Eye (tissue), 1 donor: Measurements from ENCODE around the gene SLFN5.
"Not testable (repeated sequence)": the region's sequence is repeated elsewhere in the genome, so short reads cannot be mapped to it uniquely, and the experiment has no call there.

Experiments
- DNase-seq: peaks from one replicate; pipeline ENCODE4 v3.0.0-alpha.2; 2015

The SLFN5 gene

DNA sequence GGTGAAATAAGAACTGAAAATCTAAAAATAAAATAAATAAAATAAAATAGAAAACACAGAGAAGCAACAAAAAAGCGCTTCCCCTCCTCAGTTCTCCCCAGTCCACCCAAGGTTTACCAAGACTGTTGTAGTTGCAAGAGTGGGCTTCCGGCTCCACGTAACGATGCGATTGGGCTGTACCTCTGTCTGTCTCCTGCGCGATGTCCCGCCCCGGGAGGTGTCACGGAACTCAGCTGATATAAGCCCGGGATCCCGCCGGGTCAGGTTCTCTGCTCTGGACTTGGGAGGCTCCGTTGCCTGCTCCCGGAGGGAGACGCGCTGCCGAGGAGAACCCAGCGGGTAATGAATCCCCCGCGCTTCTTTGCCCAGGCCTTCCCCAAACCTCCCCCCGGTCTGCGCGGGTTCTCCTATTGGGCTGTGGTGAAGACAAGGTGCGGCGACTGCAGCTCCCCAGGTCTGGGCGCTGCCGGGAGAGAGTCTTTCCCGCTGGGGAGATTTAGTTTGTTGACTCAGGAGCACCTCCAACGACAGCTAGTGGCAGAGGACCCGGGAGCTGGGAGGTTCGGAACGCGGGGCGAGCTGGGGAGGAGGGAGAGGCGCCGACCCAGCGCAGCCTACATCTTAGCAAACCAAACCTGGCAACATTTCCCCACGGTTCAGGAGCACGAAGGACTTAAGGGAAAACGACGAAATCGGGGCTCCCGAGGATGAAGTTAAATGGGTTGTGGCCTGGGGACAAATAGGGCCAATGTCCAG lies at the start of gene SLFN5:
Gene SLFN5 (plus strand): TSS at position 268 of the 756 bp plus-strand sequence. CDS start 15,619 bp downstream, outside the sequence.
- peak; percentile 96 for DNase-seq

DNA sequence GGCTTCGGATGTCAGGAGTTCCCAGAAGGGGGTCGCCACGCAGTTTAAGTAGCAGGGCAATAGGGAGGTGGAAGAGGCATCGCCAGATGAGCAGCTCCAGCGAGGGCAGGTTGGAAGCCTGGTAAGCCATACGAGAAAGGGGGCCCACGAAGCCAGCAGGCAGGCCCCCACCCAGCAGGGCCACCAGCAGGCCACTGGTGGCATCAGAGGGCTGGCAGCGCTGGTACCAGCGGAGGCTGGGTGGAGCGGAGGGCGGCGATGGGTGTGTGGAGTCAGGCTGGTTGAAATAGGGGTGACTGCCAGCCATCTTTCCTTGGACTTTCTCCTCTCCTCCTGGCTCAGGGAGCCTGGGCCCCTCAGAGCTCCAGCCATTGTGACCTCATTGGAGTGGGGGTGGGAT lies 48.9 kb upstream of the SLFN5 start, which contains the start of gene SLC35G3:
Gene SLC35G3 (minus strand): TSS at position 393 of the 400 bp plus-strand sequence. CDS start 86 bp downstream, at position 307.
- not testable (repeated sequence) for DNase-seq

DNA sequence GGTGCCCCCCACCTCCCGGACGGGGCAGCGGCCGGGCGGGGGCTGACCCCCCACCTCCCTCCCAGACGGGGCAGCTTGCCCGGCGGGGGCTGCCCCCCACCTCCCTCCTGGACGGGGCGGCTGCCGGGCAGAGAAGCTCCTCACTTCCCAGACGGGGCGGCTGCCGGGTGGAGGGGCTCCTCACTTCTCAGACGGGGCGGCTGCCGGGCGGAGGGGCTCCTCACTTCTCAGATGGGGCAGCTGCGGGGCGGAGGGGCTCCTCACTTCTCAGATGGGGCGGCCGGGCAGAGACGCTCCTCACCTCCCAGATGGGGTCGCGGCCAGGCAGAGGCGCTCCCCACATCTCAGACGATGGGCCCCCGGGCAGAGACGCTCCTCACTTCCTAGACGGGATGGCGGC lies 47.8 kb upstream of the SLFN5 start:
- DNase-seq: not testable (repeated sequence)

DNA sequence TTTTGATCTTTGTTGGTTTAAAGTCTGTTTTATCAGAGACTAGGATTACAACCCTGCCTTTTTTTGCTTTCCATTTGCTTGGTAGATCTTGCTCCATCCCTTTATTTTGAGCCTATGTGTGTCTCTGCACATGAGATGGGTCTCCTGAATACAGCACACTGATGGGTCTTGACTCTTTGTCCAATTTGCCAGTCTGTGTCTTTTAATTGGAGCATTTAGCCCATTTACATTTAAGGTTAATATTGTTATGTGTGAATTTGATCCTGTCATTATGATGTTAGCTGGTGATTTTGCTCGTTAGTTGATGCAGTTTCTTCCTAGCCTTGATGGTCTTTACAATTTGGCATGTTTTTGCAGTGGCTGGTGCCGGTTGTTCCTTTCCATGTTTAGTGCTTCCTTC lies 40.3 kb upstream of the SLFN5 start:
- not testable (repeated sequence) for DNase-seq

DNA sequence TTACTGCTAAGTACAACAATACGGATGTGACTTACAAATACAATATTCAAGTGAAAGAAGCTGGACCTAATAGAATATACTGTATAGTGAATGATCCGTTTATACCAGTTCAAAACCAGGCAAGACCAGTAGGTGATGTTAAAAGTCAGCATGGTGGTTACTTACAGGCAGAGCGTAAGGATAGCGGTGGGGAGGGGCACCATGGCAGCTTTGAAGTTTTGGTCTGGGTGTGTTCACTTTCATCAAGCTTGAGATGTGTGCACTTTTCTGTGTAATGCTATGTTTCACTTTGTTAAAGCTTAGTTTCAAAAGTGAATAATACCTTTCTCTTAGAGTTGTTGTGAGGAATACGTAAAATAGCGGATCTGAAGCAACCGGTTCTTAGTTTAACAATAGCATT lies 32.1 kb upstream of the SLFN5 start:
- DNase-seq: no peak

DNA sequence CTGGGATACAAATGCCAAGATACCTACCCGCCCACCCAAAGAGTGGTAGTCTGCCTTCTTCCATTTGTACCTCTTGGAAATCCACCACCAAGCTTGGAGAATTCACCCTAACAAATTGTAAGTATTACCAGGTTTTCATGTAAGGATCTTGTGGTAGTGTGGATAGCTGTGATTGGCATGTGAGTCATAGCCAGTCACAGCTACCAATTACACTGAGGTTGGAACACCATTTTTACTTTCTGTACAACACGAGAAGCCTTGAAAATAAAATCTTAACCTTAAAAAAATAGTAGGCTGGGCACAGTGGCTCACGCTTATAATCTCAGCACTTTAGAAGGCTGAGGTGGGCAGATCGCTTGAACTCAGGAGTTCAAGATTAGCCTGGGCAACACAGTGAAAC lies 30.2 kb upstream of the SLFN5 start:
- no peak for DNase-seq

DNA sequence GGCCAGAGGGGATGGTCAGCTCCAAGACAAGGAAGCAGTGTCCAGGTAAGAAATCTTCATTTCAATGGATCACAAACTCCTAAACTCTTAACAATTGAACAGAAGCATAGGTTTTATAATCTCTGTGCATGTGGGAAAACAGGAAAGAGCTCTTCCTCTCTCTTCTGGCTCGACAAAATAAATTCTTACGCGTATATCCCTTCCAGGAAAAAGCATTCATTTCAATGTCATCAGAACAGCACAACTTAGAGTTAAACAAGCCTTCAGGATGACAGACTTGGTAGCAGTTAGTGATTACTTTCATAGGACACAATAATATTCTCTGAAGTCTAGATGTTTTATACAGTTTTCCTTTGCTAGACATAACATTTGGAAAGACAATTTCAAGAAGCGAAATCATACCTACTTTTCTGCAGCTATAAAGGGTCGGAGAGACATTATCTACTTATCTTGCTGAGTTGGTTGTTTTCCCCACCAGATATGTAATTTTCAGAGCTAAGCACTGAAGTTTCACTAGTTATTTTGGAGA lies 29.4 kb upstream of the SLFN5 start:
- no peak for DNase-seq

DNA sequence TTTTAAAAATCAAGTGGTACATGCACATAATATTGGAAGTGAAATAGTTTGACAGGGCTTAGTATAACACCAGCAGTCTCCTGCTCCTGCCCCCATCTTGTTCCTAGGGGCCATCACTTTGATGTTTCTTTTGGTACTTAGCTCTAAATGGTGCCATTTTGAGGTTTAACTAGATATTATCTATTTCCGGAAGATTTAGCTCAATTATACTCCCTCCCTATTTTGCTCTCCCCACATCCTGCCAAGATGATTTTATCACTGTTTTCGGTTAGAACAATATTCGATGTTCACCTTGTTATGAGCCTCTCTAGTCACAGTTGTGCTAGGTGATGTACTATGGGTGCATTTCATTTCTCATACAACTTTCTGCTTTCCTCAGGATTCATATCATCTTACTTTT lies 28.7 kb upstream of the SLFN5 start:
- no peak for DNase-seq

DNA sequence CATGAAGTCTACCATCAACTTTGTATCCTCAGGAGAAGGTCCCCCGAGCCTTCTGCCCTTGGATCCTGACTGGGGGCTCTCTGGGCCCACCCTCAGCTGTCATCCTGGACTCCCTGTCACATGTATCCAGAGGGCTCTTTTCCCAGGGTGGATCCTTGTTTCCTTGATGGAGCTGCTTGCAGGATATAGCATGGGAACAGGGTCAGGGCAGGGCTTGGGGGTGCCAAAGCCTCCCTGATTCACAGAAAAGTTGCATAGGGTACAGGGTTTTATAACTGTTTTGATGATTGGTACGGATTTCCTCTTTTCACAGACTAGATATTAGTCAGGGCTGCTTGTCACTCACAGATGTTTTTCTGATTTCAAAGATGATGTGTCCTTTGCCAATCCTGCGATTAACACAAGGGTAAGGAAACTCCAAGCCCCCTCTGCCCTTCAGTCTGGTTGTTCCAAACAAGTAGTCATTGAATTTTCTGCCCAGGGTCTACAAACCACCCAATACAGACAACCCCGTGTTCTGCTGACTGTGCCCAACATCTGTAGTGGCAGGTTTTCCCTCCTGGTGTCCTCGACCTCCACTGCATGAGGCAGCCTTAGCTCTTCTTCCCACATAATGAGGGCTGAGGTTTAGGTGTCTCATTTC lies 28.1 kb upstream of the SLFN5 start:
- no peak for DNase-seq

DNA sequence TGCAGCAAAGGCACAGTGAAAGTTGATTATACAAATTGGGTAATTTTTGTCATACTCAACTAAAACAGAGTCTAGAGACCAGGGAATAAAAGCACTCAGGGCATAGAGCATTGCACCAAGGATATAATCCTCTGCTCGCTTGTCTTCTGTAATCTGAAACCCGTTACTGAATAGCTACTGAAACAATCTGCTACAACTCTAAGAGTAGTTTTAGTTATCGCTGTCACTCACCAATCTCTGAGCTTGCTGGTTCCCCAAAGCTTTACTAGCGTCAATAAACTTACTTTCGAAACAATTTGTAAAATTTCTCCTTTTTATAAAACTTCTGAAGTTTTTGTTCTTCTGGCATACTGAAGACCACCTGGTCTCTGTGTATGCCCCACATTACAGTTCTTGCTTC lies 25.8 kb upstream of the SLFN5 start:
- DNase-seq: no peak

DNA sequence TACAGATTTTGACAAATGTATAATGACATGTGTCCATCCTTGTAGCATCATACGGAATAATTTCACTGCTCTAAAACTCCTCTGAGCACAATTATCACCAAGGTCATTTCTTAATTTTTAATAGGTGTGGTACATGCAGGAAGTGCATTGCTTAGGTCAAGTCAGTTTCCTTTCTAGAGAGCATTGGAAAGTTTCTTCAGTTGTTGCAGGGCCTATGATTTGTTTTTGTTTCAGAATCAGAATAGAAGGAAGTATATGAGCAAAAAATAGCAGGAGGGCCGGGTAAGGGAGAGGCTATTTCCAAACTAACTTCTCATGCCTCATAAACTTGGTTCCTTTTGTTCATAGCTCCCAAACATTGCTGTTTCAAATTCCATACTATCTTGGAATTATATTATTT lies 24.0 kb upstream of the SLFN5 start:
- no peak for DNase-seq

DNA sequence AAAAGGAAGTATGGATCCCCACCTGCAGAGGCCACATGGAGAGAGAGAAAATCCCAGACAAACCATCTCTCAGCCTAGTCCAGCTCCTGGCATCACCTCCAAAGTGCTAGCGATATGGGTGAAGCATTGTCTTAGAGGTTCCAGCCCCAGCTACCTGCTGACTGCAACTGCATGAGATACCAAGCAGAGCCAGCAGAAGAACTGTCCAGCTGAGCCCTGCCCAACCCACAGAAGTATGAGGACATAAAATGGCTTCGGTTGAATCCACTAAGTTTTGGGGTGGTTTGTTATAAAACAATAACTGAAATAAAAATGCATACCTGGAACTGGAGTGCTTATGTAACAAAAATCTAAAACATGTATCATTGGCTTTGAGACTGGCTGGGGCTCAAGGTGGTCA lies 20.4 kb upstream of the SLFN5 start:
- no peak for DNase-seq

DNA sequence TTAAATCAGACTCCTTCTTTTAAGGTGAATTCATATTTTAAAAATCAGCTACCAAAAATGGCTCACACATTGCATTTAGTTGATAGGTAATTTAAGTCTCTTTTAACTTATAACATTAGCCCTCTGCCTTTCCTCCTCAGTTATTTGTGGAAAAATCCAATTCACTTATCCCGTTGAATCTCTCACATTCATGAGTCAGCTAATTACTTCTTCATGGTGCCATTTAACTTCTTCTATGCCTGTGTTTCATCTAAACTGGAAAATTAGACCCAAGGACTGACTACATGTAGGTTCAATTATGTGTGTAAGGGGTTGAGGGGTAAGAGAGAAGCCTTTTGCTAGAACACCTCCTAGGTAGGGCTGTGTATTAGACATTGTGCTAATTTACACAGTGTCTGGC lies 18.4 kb upstream of the SLFN5 start:
- DNase-seq: no peak

DNA sequence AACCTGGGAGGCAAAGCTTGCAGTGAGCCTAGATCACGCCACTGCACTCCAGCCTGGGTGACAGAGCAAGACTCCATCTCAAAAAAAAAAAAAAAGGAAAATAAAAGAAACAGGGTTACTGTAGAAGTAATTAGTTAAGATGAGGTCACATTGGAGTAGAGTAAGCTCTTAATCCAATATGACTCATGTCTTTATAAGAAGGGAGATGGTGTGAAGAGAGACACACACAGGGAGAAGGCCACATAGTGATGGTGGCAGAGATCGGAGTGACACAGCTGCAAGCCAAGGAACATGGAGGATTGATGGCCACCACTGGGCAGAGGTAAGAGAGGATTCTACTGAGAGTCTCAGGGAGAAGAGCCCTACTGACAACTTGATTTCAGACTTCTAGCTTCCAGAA lies 15.3 kb upstream of the SLFN5 start:
- DNase-seq: no peak

DNA sequence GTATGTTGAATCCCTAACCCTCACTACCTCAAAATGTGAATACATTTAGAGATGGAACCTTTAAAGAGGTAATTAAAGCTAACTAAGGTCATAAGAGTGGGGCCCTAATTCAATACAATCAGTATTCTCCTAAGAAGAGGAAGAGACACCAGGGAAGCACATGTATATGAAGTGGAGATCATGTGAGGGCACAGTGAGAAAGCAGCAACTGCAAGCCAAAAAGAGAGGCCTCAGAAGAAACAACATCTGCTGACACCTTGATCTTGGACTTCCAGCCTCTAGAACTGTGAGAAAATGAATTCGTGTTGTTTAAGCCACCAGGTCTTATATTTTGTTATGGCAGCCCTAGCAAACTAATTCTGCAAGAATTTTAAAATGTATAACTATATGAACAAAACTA lies 13.2 kb upstream of the SLFN5 start:
- no peak for DNase-seq

DNA sequence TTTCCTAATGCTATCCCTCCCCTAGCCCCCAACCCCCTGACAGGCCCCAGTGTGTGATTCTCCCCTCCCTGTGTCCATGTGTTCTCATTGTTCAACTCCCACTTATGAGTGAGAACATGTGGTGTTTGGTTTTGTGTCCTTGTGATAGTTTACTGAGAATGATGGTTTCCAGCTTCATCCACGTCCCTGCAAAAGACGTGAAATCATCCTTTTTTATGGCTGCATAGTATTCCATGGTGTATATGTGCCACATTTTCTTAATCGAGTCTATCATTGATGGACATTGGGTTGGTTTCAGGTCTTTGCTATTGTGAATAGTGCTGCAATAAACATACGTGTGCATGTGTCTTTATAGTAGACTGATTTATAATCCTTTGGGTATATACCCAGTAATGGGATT lies 8.6 kb upstream of the SLFN5 start:
- DNase-seq: not testable (repeated sequence)

DNA sequence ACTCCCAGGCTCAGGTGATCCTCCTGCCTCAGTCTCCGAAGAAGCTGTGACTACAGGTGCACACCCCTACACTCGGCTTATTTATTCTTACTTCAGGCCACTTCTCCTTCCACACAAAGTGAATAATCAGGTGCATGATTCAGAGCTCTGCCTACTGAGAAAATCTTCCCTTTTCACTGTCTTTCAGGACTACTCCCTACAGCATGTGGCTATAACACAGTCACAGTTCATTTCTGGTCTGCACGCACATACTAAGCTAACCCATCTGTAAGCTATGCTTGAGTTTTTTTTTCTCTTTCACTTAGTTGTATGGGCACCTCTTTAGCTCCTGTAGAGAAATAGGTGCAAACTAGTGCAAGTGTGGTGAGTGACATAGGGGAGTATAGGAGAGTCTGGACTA lies 7.6 kb upstream of the SLFN5 start:
- DNase-seq: no peak

DNA sequence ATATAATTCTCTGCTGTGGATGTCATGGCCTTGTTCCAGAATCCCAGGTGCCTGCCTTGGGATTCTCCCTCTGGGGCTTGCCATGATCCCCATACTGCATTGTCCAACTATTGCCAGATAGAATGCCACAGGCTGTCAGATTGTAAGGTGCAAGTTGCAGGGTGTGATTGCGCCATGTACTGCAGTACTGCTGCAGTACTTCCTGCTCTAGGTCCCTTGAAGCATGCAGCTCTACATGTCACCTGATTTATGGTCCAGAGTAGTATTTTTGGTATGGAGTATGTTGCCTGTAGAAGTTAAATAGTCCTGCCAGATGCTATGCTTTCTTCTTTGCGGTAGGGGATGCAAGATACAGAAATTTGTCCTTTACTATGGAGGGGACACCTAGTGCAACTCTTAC lies 7.0 kb upstream of the SLFN5 start:
- DNase-seq: no peak

DNA sequence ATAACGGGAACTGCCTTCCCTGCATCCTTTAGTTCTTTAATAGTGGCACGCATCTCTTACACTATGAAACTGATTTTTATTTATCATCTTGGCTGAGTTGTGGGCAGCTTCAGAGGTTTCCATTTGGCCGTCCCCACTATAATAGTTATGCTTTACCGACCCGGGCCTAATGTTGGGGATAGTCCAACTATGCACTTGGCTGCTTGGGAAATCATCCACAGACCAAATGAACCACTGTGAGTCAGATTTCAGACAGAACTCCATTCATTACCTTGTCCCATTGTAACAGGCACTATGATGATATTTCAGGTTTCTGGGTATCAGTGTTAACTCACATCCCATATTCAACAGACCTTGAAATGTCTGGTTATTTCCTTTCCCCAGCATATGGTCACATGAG lies 6.1 kb upstream of the SLFN5 start:
- DNase-seq: no peak

DNA sequence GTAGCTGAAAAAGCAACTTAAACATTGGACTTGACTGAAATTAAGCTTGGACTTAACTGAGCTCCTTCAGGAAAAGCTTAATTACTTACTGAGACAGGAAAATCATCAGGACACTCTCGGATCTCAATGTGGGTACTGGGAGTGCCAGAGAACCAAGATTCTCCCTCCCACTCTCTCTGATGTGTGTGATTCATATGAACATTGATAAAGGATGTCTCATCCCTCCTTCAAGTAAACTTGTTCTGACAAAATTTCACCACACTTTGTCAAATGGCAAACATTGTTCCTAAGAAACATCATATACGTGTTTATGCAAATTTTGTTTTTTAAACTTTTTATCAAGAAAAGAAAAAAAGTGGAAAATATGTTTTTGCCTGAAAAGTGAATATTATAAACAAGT lies 4.1 kb upstream of the SLFN5 start:
- DNase-seq: no peak

DNA sequence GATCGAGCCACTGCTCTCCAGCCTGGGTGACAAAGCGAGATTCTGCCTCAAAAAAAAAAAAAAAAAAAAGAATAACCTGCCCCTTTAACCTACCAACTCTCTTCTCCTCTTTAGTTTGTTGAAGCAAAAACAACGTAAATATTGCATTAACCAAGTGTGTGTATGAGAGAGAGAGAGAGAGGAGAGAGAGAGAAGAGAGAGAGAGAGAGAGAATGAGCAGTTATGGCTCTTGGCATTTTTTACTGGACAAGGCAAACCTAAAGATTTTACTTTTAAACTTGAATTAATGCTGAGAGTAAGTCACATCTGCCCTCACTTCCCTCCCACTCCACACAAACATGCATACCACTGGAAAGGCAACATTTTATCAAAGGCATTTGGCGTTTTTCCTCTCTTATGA lies 3.0 kb upstream of the SLFN5 start:
- no peak for DNase-seq

DNA sequence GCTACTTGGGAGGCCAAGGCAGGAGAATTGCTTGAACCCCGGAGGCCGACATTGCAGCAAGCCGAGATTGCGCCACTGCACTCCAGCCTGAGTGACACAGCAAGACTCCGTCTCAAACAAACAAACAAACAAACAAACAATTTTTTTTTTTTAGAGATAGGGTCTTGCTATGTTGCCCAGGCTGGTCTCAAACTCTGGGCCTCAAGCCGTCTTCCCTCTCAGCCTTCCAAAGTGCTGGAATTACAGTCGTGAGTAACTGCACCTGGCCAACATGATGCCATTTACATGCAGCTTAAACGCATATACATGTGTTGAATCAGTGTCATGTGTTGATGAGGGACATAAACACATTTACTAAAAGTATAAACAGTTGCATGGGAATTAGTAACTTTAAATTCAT lies 2.0 kb upstream of the SLFN5 start:
- no peak for DNase-seq

DNA sequence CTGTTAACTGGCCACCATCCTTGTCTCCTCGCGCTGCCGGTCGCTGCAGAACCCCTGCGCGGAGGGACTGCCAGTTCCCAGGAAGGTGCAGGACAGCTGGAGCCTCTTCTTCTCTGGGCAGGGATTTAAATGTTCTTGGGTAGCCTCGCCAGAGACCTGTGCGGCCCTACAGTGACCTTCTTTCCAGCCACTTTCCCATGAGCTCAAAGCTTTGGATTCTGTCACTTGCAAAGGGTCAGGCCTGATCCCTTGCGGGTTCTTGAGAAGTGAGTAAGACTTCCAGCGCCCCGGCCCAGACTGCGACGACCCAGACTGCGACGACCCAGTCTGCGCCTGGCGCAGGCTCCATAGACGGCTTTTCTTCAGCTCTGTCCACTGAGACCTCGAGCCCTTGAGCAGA lies 1.4 kb upstream of the SLFN5 start:
- DNase-seq: no peak

DNA sequence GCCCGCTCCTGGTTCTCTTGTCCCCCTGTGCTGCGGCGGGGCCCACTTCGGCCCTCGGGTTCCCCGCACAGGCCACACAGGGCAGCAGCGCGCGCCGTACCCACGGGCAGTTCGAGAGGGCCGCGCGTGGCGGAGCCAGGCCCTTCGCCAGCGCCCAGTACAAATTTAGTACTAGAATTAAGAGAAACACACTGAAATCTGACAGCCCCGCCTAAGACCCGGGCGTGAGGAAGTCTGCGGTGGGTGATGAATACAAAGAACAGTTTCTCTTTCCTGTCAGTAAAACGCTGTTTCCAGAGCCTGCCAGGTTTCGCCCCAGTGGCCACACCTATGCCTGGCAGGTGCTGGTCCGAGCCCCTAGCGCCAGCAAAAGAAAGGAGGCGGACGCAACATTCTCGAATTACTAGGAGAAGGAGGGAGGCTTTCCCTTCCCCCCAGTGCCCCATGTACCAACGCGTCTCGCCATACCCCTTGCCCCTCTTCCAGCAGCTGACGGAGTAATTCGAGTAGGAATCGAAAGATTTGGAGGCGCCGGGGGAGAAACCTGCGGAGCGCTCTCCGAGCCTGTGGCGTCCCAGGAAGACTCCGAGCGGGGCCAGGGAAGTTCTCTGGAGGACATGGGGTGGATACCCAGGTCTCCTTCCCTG lies 591 bp upstream of the SLFN5 start:
- DNase-seq: peak; percentile 86
